Uterus (tissue), 2 donors: ENCODE measurements around the gene RBMS3.

Experiments
- POLR2A ChIP-seq, 2 donors: fragments of 450-650 bp; IDR thresholded peaks; one replicate each; pipeline ENCODE4 v1.6.1; 2016; ENCODE audit warnings: antibody characterized with exemption in 2 of 2, mild to moderate bottlenecking in 1 of 2, moderate library complexity in 1 of 2
- TF ChIP-seq, protein P1 (sequence below), 4 experiments: fragments of 200-600 bp in 2 of 4; fragments of 450-650 bp in 2 of 4; sonication (generic) in 2 of 4; IDR thresholded peaks; one replicate each; pipeline ENCODE4 v1.5.1; 2016 to 2019; ENCODE audit warnings: antibody characterized with exemption in 4 of 4, mild to moderate bottlenecking in 2 of 4, moderate library complexity in 1 of 4

DNA sequence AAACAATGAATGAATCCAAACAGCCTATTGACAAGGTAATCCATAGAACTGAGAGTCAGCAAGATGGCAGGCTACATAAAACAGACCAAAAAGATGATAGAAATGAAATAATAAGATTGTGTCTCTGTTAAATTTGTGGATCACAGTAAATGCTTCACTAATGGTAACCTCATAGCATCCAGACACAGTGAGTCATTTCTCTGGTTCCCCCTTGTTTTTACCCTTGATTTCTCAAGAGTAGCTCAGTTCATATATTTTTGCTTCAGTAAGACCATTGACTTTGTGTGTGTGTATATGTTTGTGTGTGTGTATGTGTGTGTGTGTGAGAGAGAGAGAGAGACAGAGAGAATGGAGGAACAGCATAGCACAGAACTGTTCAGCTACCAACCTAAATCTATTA lies 546.9 kb downstream of the RBMS3 start:
- TF ChIP-seq, protein P1, sequence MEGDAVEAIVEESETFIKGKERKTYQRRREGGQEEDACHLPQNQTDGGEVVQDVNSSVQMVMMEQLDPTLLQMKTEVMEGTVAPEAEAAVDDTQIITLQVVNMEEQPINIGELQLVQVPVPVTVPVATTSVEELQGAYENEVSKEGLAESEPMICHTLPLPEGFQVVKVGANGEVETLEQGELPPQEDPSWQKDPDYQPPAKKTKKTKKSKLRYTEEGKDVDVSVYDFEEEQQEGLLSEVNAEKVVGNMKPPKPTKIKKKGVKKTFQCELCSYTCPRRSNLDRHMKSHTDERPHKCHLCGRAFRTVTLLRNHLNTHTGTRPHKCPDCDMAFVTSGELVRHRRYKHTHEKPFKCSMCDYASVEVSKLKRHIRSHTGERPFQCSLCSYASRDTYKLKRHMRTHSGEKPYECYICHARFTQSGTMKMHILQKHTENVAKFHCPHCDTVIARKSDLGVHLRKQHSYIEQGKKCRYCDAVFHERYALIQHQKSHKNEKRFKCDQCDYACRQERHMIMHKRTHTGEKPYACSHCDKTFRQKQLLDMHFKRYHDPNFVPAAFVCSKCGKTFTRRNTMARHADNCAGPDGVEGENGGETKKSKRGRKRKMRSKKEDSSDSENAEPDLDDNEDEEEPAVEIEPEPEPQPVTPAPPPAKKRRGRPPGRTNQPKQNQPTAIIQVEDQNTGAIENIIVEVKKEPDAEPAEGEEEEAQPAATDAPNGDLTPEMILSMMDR (IDR thresholded peaks at IDR 0.05), result no peak
- no peak for TF ChIP-seq POLR2A (IDR thresholded peaks at IDR 0.05)
